ENCODE measurements around the gene FADS2. TPM values are rescaled to one million over a fixed set of nuclear protein-coding genes. Genes with fewer than 3 reads are reported as not detected.

Gene FADS2
- total RNA-seq, 4 donors from 2014 or later, result 2.8 to 9.3 (median 7.0) TPM

- H3K4me1 ChIP-seq, result peaks cover 0 to 5% of the 10 kb centered on the region in 2 donors
- no peaks in the 10 kb centered on the region for H3K36me3 ChIP-seq
- H3K9me3 ChIP-seq, result no peaks in the 10 kb centered on the region
- no peak overlapping the region for H3K27ac ChIP-seq
- DNase-seq, result no peak
- WGBS, 2 donors, result 94 to 97% methylated on average over 12 to 15 of the region's 15 CpGs
- H3K27me3 ChIP-seq, result no peaks in the 10 kb centered on the region
- intact Hi-C loops (cut with DNase I), result no loop called here
- no peak overlapping the region for H3K4me3 ChIP-seq (replicated peaks in 1 of 3)
- TF ChIP-seq POLR2A (IDR thresholded peaks at IDR 0.05), result no peak
- no peak for TF ChIP-seq CTCF (IDR thresholded peaks at IDR 0.05)
Measured at GRCh38 chr11:61837411-61838005, 9.4 kb downstream of the FADS2 start.

- H3K4me3 ChIP-seq (replicated peaks in 1 of 3), result no peak overlapping the region
- 90 to 97% methylated on average over 5 of the region's 5 CpGs for WGBS, 2 donors
- no peak for DNase-seq
- TF ChIP-seq CTCF (IDR thresholded peaks at IDR 0.05) (no peak), POLR2A (IDR thresholded peaks at IDR 0.05) (no peak)
- H3K4me1 ChIP-seq, result peaks cover 0 to 5% of the 10 kb centered on the region in 2 donors
- intact Hi-C loops (cut with DNase I), result no loop called here
- H3K27me3 ChIP-seq, result no peaks in the 10 kb centered on the region
- no peaks in the 10 kb centered on the region for H3K9me3 ChIP-seq
- H3K27ac ChIP-seq, result no peak overlapping the region
- H3K36me3 ChIP-seq, result no peaks in the 10 kb centered on the region
Measured at GRCh38 chr11:61838501-61838900, 10.4 kb downstream of the FADS2 start.

- Histone ChIP-seq H3K4me1 (peaks cover 0 to 5% of the 10 kb centered on the region in 2 donors), H3K27me3 (no peaks in the 10 kb centered on the region), H3K27ac (no peak overlapping the region), H3K4me3 (replicated peaks in 1 of 3) (no peak overlapping the region), H3K36me3 (no peaks in the 10 kb centered on the region), H3K9me3 (no peaks in the 10 kb centered on the region)
- DNase-seq, result no peak
- no peak for TF ChIP-seq CTCF (IDR thresholded peaks at IDR 0.05)
- no peak for TF ChIP-seq POLR2A (IDR thresholded peaks at IDR 0.05)
- intact Hi-C loops (cut with DNase I), result no loop called here
- 93 to 94% methylated on average over 10 of the region's 10 CpGs for WGBS, 2 donors
Measured at GRCh38 chr11:61838921-61839320, 10.8 kb downstream of the FADS2 start.

GRCh38 chr11:61839742-61840141, 11.6 kb downstream of the FADS2 start:
- Histone ChIP-seq H3K4me1 (peaks cover 0 to 3% of the 10 kb centered on the region in 2 donors), H3K27me3 (no peaks in the 10 kb centered on the region), H3K4me3 (replicated peaks in 1 of 3) (no peak overlapping the region), H3K36me3 (no peaks in the 10 kb centered on the region), H3K27ac (no peak overlapping the region), H3K9me3 (no peaks in the 10 kb centered on the region)
- intact Hi-C loops (cut with DNase I), result no loop called here
- TF ChIP-seq CTCF (IDR thresholded peaks at IDR 0.05) (no peak), POLR2A (IDR thresholded peaks at IDR 0.05) (no peak)
- whole genome bisulfite sequencing, 2 donors, result 97 to 100% methylated on average over 2 of the region's 2 CpGs
- no peak for DNase-seq

- Histone ChIP-seq H3K27ac (no peak overlapping the region), H3K4me3 (replicated peaks in 1 of 3) (no peak overlapping the region), H3K4me1 (no peaks in the 10 kb centered on the region), H3K27me3 (no peaks in the 10 kb centered on the region), H3K36me3 (no peaks in the 10 kb centered on the region), H3K9me3 (no peaks in the 10 kb centered on the region)
- DNase-seq, result no peak
- WGBS, 2 donors, result 90 to 92% methylated on average over 7 of the region's 7 CpGs
- TF ChIP-seq POLR2A (IDR thresholded peaks at IDR 0.05) (no peak), CTCF (IDR thresholded peaks at IDR 0.05) (no peak)
- intact Hi-C loops (cut with DNase I), result no loop called here
Measured at GRCh38 chr11:61840371-61840770, 12.3 kb downstream of the FADS2 start.
